Right lobe of liver (tissue), 6 donors: ENCODE results near the gene DNAH2. TPM values are rescaled to one million over a fixed set of nuclear protein-coding genes. Genes with fewer than 3 reads are reported as not detected.

Experiments
- ATAC-seq, 4 donors: fragments of 200-7000 bp; cut with Tn5 transposase; one replicate each; pipeline ENCODE4 v1.9.1; 2020; ENCODE audit warnings: mild to moderate bottlenecking in 4 of 4, moderate library complexity in 4 of 4
- DNase-seq, 3 donors: peaks; one replicate each; pipeline ENCODE4 v3.0.0-alpha.2; 2020
- H3K27ac ChIP-seq, 3 donors: fragments of 200-600 bp; one replicate each; pipeline ENCODE4 v1.8.0; 2022
- H3K27me3 ChIP-seq, 2 donors: fragments of 200-600 bp; one replicate each; pipeline ENCODE4 v1.8.0; 2022
- H3K36me3 ChIP-seq, 4 donors: fragments of 200-600 bp; sonication (generic) in 1 of 4; one replicate each; pipeline versions ENCODE4 v1.5.1 to v1.8.0; 2017 to 2022; ENCODE audit warnings: control low read depth in 1 of 4
- H3K4me1 ChIP-seq, 4 donors: fragments of 200-600 bp; sonication (generic) in 1 of 4; one replicate each; pipeline versions ENCODE4 v1.5.1 to v1.8.0; 2017 to 2022; ENCODE audit warnings: control low read depth in 1 of 4
- H3K4me3 ChIP-seq, 3 donors: fragments of 200-600 bp; one replicate each; pipeline ENCODE4 v1.8.0; 2022
- H3K9me3 ChIP-seq, 4 donors: fragments of 200-600 bp; sonication (generic) in 1 of 4; one replicate each; pipeline versions ENCODE4 v1.5.1 to v1.8.0; 2017 to 2022; ENCODE audit warnings: control low read depth in 1 of 4
- POLR2A ChIP-seq: fragments of 450-650 bp; IDR thresholded peaks from one replicate; pipeline ENCODE4 v1.6.1; 2017; ENCODE audit warnings: antibody characterized with exemption, mild to moderate bottlenecking
- WGBS: methylation state at CpG from one replicate; pipeline ENCODE4 v1.1.6; 2018; ENCODE audit warnings: low coverage, low lambda C conversion rate; ENCODE audit not compliant: insufficient coverage; ENCODE audit errors: missing lambda C conversion rate; 5-methylcytosine and 5-hydroxymethylcytosine counted together
- intact Hi-C, 2 donors: fragments of 100-400 bp; cut with DNase I; formaldehyde crosslinking; loops; one replicate each; pipeline versions ENCODE4 v1.11.2 to v1.14.1; 2022
- total RNA-seq, 6 experiments: library from RNA; depleted of rRNA in 2 of 6; stranded (reverse); fragments of >200 nt in 2 of 6; fragmentation: NEBNext Ultra II Directional in 3 of 6; extraction: Animal tissue kit (Norgen Biotek cat#: 25700) in 3 of 6; gene quantifications; one replicate each; pipeline versions ENCODE4 v1.1.0 to v1.2.4, GENCODE V29; 2016 to 2023
- TF ChIP-seq, protein P1 (sequence below), 4 donors: fragments of 200-600 bp in 3 of 4; fragments of 450-650 bp in 1 of 4; IDR thresholded peaks; one replicate each; pipeline versions ENCODE4 v1.5.1 to v1.8.0; 2016 to 2022; ENCODE audit warnings: antibody characterized with exemption in 4 of 4, mild to moderate bottlenecking in 2 of 4
- donor health status: DM: no; HTN: yes; CAD: no.
- donor health status: DM: no; HTN: no; CAD: no.
- donor health status: DM: no; HTN: no; CAD: no.
- donor health status: DM: no; HTN: yes; CAD: no.
- donor health status: DM: no; HTN: yes; CAD: no.

The DNAH2 gene
- total RNA-seq, 6 experiments from 2014 or later = 0.12 to 0.38 (median 0.27) TPM

DNA sequence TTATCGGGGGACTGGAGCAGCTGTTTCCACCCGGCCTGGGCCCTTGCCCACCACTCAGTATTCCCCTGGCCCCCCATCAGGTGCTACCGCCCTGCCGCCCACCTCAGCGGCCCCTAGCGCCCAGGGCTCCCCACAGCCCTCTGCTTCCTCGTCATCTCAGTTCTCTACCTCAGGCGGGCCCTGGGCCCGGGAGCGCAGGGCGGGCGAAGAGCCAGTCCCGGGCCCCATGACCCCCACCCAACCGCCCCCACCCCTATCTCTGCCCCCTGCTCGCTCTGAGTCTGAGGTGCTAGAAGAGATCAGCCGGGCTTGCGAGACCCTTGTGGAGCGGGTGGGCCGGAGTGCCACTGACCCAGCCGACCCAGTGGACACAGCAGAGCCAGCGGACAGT, 131.2 kb downstream of the DNAH2 start:
- Histone ChIP-seq H3K27ac (no peak overlapping the region), H3K9me3 (no peaks in the 10 kb centered on the region), H3K36me3 (peaks cover 0 to 65% (median 23%) of the 10 kb centered on the region in 4 donors), H3K4me1 (peaks cover 0 to 10% (median 4%) of the 10 kb centered on the region in 4 donors), H3K27me3 (no peaks in the 10 kb centered on the region), H3K4me3 (no peak overlapping the region)
- no peak for DNase-seq
- no CpG with 5 or more reads among the region's 21 CpGs for WGBS
- TF ChIP-seq, protein P1, sequence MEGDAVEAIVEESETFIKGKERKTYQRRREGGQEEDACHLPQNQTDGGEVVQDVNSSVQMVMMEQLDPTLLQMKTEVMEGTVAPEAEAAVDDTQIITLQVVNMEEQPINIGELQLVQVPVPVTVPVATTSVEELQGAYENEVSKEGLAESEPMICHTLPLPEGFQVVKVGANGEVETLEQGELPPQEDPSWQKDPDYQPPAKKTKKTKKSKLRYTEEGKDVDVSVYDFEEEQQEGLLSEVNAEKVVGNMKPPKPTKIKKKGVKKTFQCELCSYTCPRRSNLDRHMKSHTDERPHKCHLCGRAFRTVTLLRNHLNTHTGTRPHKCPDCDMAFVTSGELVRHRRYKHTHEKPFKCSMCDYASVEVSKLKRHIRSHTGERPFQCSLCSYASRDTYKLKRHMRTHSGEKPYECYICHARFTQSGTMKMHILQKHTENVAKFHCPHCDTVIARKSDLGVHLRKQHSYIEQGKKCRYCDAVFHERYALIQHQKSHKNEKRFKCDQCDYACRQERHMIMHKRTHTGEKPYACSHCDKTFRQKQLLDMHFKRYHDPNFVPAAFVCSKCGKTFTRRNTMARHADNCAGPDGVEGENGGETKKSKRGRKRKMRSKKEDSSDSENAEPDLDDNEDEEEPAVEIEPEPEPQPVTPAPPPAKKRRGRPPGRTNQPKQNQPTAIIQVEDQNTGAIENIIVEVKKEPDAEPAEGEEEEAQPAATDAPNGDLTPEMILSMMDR (IDR thresholded peaks at IDR 0.05) = no peak
- no peak for TF ChIP-seq POLR2A
- intact Hi-C loops = no loop called here
- ATAC-seq = no peak

DNA sequence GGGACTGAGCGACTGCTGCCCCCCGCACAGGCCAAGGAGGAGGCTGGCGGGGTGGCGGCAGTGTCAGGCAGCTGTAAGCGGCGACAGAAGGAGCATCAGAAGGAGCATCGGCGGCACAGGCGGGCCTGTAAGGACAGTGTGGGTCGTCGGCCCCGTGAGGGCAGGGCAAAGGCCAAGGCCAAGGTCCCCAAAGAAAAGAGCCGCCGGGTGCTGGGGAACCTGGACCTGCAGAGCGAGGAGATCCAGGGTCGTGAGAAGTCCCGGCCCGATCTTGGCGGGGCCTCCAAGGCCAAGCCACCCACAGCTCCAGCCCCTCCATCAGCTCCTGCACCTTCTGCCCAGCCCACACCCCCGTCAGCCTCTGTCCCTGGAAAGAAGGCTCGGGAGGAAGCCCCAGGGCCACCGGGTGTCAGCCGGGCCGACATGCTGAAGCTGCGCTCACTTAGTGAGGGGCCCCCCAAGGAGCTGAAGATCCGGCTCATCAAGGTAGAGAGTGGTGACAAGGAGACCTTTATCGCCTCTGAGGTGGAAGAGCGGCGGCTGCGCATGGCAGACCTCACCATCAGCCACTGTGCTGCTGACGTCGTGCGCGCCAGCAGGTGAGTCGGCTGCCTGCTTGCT, 131.7 kb downstream of the DNAH2 start:
- intact Hi-C loops = no loop called here
- DNase-seq (peak in 2 of 3 donors; percentile 27 to 48), ATAC-seq (no peak)
- H3K9me3 ChIP-seq = no peaks in the 10 kb centered on the region
- no peak overlapping the region for H3K4me3 ChIP-seq
- TF ChIP-seq, protein P1 (IDR thresholded peaks at IDR 0.05) = no peak
- no peak for TF ChIP-seq POLR2A
- WGBS = 60% methylated on average over 1 of the region's 35 CpGs
- H3K27me3 ChIP-seq = no peaks in the 10 kb centered on the region
- H3K27ac ChIP-seq = no peak overlapping the region
- peaks cover 0 to 10% (median 4%) of the 10 kb centered on the region in 4 donors for H3K4me1 ChIP-seq
- peaks cover 0 to 69% (median 25%) of the 10 kb centered on the region in 4 donors for H3K36me3 ChIP-seq

DNA sequence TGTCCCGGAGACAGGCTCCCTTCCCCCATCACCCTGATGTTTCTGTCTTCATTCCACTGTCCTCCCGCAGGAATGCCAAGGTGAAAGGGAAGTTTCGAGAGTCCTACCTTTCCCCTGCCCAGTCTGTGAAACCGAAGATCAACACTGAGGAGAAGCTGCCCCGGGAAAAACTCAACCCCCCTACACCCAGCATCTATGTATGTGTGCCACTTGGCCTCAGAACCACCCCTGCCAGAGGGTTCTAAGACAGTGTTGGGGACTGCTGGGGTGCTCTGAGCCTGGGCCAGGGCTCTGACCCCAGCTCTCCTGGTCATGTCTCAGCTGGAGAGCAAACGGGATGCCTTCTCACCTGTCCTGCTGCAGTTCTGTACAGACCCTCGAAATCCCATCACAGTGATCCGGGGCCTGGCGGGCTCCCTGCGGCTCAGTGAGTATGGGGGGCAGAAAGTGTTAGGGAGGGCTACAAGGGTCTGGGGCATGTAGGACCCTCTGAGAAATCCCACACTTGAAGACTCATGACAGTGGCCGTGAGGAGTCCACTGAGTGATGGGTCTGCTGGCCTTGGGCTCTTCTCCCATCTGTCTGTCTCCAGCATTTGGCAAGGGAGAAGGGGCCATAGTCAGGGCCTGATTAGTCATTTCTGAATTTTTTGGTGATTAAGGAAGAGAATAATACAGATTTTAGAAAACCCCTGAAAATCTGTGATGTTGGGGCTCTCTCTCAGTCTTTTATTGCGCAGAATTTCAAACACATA, 132.4 kb downstream of the DNAH2 start:
- TF ChIP-seq, protein P1 (IDR thresholded peaks at IDR 0.05) = no peak
- no peak for TF ChIP-seq POLR2A
- H3K36me3 ChIP-seq = peaks cover 0 to 69% (median 25%) of the 10 kb centered on the region in 4 donors
- no peak overlapping the region for H3K27ac ChIP-seq
- DNase-seq = no peak
- WGBS = 92% methylated on average over 1 of the region's 12 CpGs
- ATAC-seq = no peak
- no peaks in the 10 kb centered on the region for H3K9me3 ChIP-seq
- intact Hi-C loops = loop anchor here in 1 of 2 donors (5.0 kb wide), 1 partner anchor 33 kb away; no protein-coding TSS in a partner anchor
- H3K4me3 ChIP-seq = no peak overlapping the region
- H3K4me1 ChIP-seq = peaks cover 0 to 9% (median 4%) of the 10 kb centered on the region in 4 donors
- H3K27me3 ChIP-seq = no peaks in the 10 kb centered on the region

DNA sequence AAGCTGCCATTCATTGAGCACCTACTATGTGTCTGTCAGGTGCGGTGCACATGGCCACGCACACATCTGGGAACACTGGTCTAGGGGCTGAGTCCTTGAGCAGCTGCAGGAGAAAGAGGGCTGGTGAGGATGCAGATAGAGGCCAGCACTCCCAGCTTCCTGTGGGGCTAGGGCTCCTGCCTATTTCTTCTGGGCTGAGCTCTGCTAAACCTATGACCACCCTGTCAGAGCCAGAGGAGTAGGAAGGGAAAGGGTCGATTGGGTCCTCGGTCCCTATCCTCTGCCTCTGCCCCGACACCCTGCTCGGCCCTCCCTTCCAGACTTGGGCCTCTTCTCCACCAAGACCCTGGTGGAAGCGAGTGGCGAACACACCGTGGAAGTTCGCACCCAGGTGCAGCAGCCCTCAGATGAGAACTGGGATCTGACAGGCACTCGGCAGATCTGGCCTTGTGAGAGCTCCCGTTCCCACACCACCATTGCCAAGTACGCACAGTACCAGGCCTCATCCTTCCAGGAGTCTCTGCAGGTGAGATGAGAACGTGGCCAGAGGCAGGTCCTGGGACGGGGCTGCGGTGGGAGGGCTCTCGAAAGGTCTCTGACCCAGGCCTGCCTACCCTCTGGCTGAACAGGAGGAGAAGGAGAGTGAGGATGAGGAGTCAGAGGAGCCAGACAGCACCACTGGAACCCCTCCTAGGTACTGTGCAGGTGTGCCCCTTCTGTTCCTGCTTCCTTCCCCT, 133.3 kb downstream of the DNAH2 start:
- DNase-seq = peak in 2 of 3 donors; percentile 51 to 58
- Histone ChIP-seq H3K27ac (no peak overlapping the region), H3K27me3 (no peaks in the 10 kb centered on the region), H3K4me1 (peaks cover 0 to 7% (median 0%) of the 10 kb centered on the region in 4 donors), H3K9me3 (no peaks in the 10 kb centered on the region), H3K36me3 (peaks cover 0 to 60% (median 25%) of the 10 kb centered on the region in 4 donors), H3K4me3 (peak overlapping the region in 1 of 3 donors; percentile 5)
- ATAC-seq = no peak
- 87% methylated on average over 4 of the region's 17 CpGs for WGBS
- no peak for TF ChIP-seq POLR2A
- TF ChIP-seq, protein P1 (IDR thresholded peaks at IDR 0.05) = no peak
- intact Hi-C loops = loop anchor here in 1 of 2 donors (5.0 kb wide), 1 partner anchor 34 kb away; no protein-coding TSS in a partner anchor
